ENCODE measurements around the gene IP6K2.
"Not testable (repeated sequence)": the region's sequence is repeated elsewhere in the genome, so short reads cannot be mapped to it uniquely, and the experiment has no call there.

GRCh38 chr3:48725185-48725855 lies 8.3 kb upstream of the IP6K2 start:
- TF ChIP-seq CTCF, POLR2AphosphoS5, POLR2A (IDR thresholded peaks at IDR 0.05): not testable (repeated sequence)
